Vagina (tissue), 2 donors: ENCODE results near the gene CRTC1. TPM values are rescaled to one million over a fixed set of nuclear protein-coding genes. Genes with fewer than 3 reads are reported as not detected.

Experiments
- DNase-seq, 2 donors: peaks; one replicate each; pipeline ENCODE4 v3.0.0-alpha.2; 2017; ENCODE audit errors: extremely low spot score in 2 of 2
- H3K27ac ChIP-seq: fragments of 200-600 bp; sonication (generic); one replicate; pipeline ENCODE4 v1.5.1; 2019
- H3K27me3 ChIP-seq: fragments of 200-600 bp; sonication (generic); one replicate; pipeline ENCODE4 v1.5.1; 2019
- H3K36me3 ChIP-seq, 2 donors: fragments of 200-600 bp; sonication (generic); one replicate each; pipeline ENCODE4 v1.5.1; 2017 to 2019
- H3K4me1 ChIP-seq: fragments of 200-600 bp; sonication (generic); one replicate; pipeline ENCODE4 v1.5.1; 2019
- H3K4me3 ChIP-seq, 2 donors: fragments of 200-600 bp; sonication (generic); 1 replicate in 1 of 2; 2 replicates in 1 of 2; pipeline ENCODE4 v1.5.1; 2016 to 2019
- H3K9me3 ChIP-seq: fragments of 200-600 bp; sonication (generic); one replicate; pipeline ENCODE4 v1.5.1; 2019
- CTCF ChIP-seq, 3 experiments: fragments of 450-650 bp in 2 of 3; fragments of 200-600 bp in 1 of 3; sonication (generic) in 1 of 3; IDR thresholded peaks; one replicate each; pipeline ENCODE4 v1.5.1; 2017 to 2019; ENCODE audit warnings: antibody characterized with exemption in 3 of 3, mild to moderate bottlenecking in 2 of 3, moderate library complexity in 2 of 3
- POLR2A ChIP-seq, 2 donors: fragments of 450-650 bp; IDR thresholded peaks; one replicate each; pipeline ENCODE4 v1.6.1; 2017; ENCODE audit warnings: antibody characterized with exemption in 2 of 2, mild to moderate bottlenecking in 2 of 2, moderate library complexity in 2 of 2
- POLR2AphosphoS5 ChIP-seq, 2 donors: sonication (generic); formaldehyde crosslinking; IDR thresholded peaks; one replicate each; pipeline ENCODE4 v1.9.0; 2017; ENCODE audit warnings: antibody characterized with exemption in 2 of 2, mild to moderate bottlenecking in 2 of 2, low read depth in 1 of 2; ENCODE audit not compliant: insufficient read depth in 1 of 2
- intact Hi-C: fragments of 100-400 bp; cut with DNase I; formaldehyde crosslinking; loops from one replicate; pipeline ENCODE4 v1.15.1; 2023
- total RNA-seq: library from RNA; depleted of rRNA; stranded (reverse); fragments of >200 nt; gene quantifications from one replicate; pipeline ENCODE4 v1.2.3, GENCODE V29; 2016

The CRTC1 gene
- total RNA-seq, 1 donor from 2014 or later: 7.4 TPM

DNA sequence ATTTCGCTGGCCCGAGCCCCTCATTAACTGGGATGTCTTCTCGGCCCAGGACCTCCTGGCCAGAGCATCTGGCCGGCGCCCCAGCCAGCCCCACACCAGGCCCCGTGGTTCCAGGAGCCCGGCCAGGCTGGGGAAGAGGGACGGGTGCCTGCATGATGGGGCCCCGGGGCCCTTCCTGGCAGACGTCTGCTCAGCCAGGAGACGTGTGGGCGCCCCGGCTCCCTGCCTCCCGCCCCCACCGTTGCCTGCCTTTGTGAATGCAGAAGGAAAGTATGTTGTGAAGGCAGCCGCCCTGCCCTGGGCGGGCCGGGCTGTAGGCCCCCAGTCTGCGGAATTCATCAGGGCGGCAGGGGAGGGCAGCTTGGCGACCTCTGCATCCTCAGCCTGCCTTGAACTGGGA lies 112.1 kb downstream of the CRTC1 start:
- intact Hi-C loops: no loop called here
- no peaks in the 10 kb centered on the region for H3K27me3 ChIP-seq
- H3K4me3 ChIP-seq: peak overlapping the region in 1 of 2 donors; percentile 22
- no peaks in the 10 kb centered on the region for H3K9me3 ChIP-seq
- peak overlapping the region; percentile 43 for H3K27ac ChIP-seq
- H3K4me1 ChIP-seq: peaks cover 15% of the 10 kb centered on the region
- TF ChIP-seq POLR2AphosphoS5 (IDR thresholded peaks at IDR 0.05; ENCODE audit: insufficient read depth in 1 of 2, low read depth in 1 of 2): no peak
- no peak for TF ChIP-seq POLR2A (IDR thresholded peaks at IDR 0.05)
- TF ChIP-seq CTCF (IDR thresholded peaks at IDR 0.05): no peak
- DNase-seq: no peak
- no peaks in the 10 kb centered on the region for H3K36me3 ChIP-seq

DNA sequence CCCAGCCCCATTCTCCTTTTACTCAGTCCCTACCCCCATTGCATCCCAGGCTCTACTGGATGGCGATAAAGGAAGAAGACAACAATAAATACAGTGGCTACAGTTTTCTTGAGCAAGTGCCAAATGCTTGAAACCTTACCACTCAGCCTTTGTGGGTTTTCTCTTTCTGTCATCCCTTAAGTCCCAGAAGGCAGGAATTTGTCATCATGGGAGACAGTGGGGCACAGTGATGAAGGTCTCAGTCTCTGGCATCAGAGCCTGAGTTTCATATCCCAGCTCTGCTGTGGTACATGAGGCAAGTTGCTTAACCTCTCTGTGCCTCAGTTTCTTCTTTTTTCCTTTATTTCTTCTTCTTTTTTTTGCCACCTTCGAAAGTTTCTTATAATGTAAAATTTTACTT lies 112.8 kb downstream of the CRTC1 start:
- Histone ChIP-seq H3K9me3 (no peaks in the 10 kb centered on the region), H3K27me3 (no peaks in the 10 kb centered on the region), H3K27ac (no peak overlapping the region), H3K4me1 (peaks cover 8% of the 10 kb centered on the region), H3K4me3 (no peak overlapping the region), H3K36me3 (no peaks in the 10 kb centered on the region)
- intact Hi-C loops: no loop called here
- DNase-seq: no peak
- TF ChIP-seq POLR2A (IDR thresholded peaks at IDR 0.05) (no peak), CTCF (IDR thresholded peaks at IDR 0.05) (no peak), POLR2AphosphoS5 (IDR thresholded peaks at IDR 0.05; ENCODE audit: insufficient read depth in 1 of 2, low read depth in 1 of 2) (no peak)

- Histone ChIP-seq H3K27ac (no peak overlapping the region), H3K4me1 (peaks cover 6% of the 10 kb centered on the region), H3K9me3 (no peaks in the 10 kb centered on the region), H3K4me3 (no peak overlapping the region), H3K27me3 (no peaks in the 10 kb centered on the region), H3K36me3 (no peaks in the 10 kb centered on the region)
- intact Hi-C loops: no loop called here
- TF ChIP-seq POLR2A (IDR thresholded peaks at IDR 0.05) (no peak), CTCF (IDR thresholded peaks at IDR 0.05) (no peak), POLR2AphosphoS5 (IDR thresholded peaks at IDR 0.05; ENCODE audit: insufficient read depth in 1 of 2, low read depth in 1 of 2) (no peak)
- no peak for DNase-seq
These were observed 115.2 kb downstream of the CRTC1 start for GRCh38 chr19:18798384-18799352.

DNA sequence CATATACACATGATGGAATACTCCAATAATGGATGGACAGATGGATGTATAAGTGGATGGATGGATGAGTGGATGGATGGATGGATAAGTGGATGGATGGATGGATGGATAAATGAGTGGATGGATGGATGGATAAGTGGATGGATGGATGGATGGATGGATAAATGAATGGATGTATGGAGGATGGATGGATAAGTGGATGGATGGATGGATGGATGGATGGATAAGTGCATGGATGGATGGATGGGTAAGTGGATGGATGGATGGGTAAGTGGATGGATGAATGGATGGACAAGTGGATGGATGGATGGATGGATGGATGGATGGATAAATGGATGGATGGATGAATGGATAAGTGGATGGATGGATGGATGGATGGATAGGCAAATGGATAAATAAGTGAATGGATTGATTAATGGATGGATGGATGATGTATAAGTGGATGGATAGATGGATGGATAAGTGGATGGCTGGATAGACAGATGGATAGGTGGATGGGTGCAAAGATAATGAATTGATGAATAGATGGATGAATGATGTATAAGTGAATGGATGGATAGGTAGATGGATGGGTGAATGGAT lies 116.0 kb downstream of the CRTC1 start:
- TF ChIP-seq CTCF (IDR thresholded peaks at IDR 0.05) (no peak), POLR2A (IDR thresholded peaks at IDR 0.05) (no peak), POLR2AphosphoS5 (IDR thresholded peaks at IDR 0.05; ENCODE audit: insufficient read depth in 1 of 2, low read depth in 1 of 2) (no peak)
- Histone ChIP-seq H3K4me1 (peaks cover 6% of the 10 kb centered on the region), H3K27ac (no peak overlapping the region), H3K9me3 (no peaks in the 10 kb centered on the region), H3K4me3 (no peak overlapping the region), H3K36me3 (no peaks in the 10 kb centered on the region), H3K27me3 (no peaks in the 10 kb centered on the region)
- intact Hi-C loops: no loop called here
- DNase-seq: no peak

- no peaks in the 10 kb centered on the region for H3K27me3 ChIP-seq
- peaks cover 6% of the 10 kb centered on the region for H3K4me1 ChIP-seq
- no peaks in the 10 kb centered on the region for H3K9me3 ChIP-seq
- DNase-seq: no peak
- H3K4me3 ChIP-seq: no peak overlapping the region
- TF ChIP-seq POLR2AphosphoS5 (IDR thresholded peaks at IDR 0.05; ENCODE audit: insufficient read depth in 1 of 2, low read depth in 1 of 2) (no peak), POLR2A (IDR thresholded peaks at IDR 0.05) (no peak), CTCF (IDR thresholded peaks at IDR 0.05) (no peak)
- intact Hi-C loops: no loop called here
- no peaks in the 10 kb centered on the region for H3K36me3 ChIP-seq
- H3K27ac ChIP-seq: no peak overlapping the region
These were observed 116.6 kb downstream of the CRTC1 start for GRCh38 chr19:18800079-18800478.
